ENCODE results near the gene ZNF132.
A peak's percentile ranks its signal among the peaks of the same experiment; 100 is the strongest.
"Not testable (repeated sequence)": the region's sequence is repeated elsewhere in the genome, so short reads cannot be mapped to it uniquely, and the experiment has no call there.

ZNF132 gene

GRCh38 chr19:58406818-58407657, 32.9 kb downstream of the ZNF132 start:
- DNase-seq = no peak

- DNase-seq = not testable (repeated sequence)
These were observed 36.0 kb downstream of the ZNF132 start for GRCh38 chr19:58403920-58404478.

- no peak for DNase-seq
These were observed 38.0 kb downstream of the ZNF132 start for GRCh38 chr19:58401840-58402421.

- DNase-seq = peak; percentile 100
These were observed 38.8 kb downstream of the ZNF132 start for GRCh38 chr19:58400916-58401839.

- no peak for DNase-seq
These were observed 39.5 kb downstream of the ZNF132 start for GRCh38 chr19:58400316-58400915.

GRCh38 chr19:58399903-58400302, 40.0 kb downstream of the ZNF132 start:
- DNase-seq = no peak

- no peak for DNase-seq
These were observed 41.4 kb downstream of the ZNF132 start for GRCh38 chr19:58398545-58398944.

GRCh38 chr19:58398087-58398486, 41.9 kb downstream of the ZNF132 start:
- no peak for DNase-seq

- no peak for DNase-seq
These were observed 42.4 kb downstream of the ZNF132 start for GRCh38 chr19:58397533-58398037.

- no peak for DNase-seq
These were observed 43.0 kb downstream of the ZNF132 start for GRCh38 chr19:58396691-58397532.

GRCh38 chr19:58395979-58396627, 43.9 kb downstream of the ZNF132 start:
- no peak for DNase-seq

- no peak for DNase-seq
These were observed 44.6 kb downstream of the ZNF132 start, which contains the start of gene RNF225 for GRCh38 chr19:58395220-58395978. Gene RNF225 (plus strand): TSS chr19:58395656. CDS start chr19:58396090, 434 bp downstream.

- no peak for DNase-seq
These were observed 45.1 kb downstream of the ZNF132 start for GRCh38 chr19:58394821-58395219.

GRCh38 chr19:58393725-58394033, 46.3 kb downstream of the ZNF132 start:
- DNase-seq = no peak

- DNase-seq = no peak
These were observed 46.8 kb downstream of the ZNF132 start for GRCh38 chr19:58392945-58393724.

- no peak for DNase-seq
These were observed 51.8 kb downstream of the ZNF132 start for GRCh38 chr19:58388175-58388526.

GRCh38 chr19:58387338-58388174, 52.4 kb downstream of the ZNF132 start:
- DNase-seq = no peak

GRCh38 chr19:58386576-58387337, 53.2 kb downstream of the ZNF132 start, which contains the start of gene RPS5:
Gene RPS5 (plus strand): TSS chr19:58387269. CDS start chr19:58388138, 869 bp downstream.
- peak; percentile 98 for DNase-seq
